ENCODE results near the gene ACSL6. TPM values are rescaled to one million over a fixed set of nuclear protein-coding genes. Genes with fewer than 3 reads are reported as not detected.

Gene ACSL6
- polyA plus RNA-seq, 3 donors from 2014 or later, result 2.0 to 3.1 (median 2.1) TPM

GRCh38 chr5:132019337-132019736 is 7.9 kb upstream of the ACSL6 start:
- no peak for DNase-seq
- peak overlapping the region in 4 of 6 donors; percentile 13 to 55 (median 35) for H3K27ac Mint-ChIP-seq

GRCh38 chr5:132017738-132018625 is 6.5 kb upstream of the ACSL6 start:
- H3K27me3 Mint-ChIP-seq (ENCODE audit: low read depth in 3 of 3), result peaks cover 4 to 9% (median 4%) of the 10 kb centered on the region in 3 donors
- peaks cover 38 to 49% of the 10 kb centered on the region in 2 donors for H3K4me1 Mint-ChIP-seq
- peak overlapping the region; percentile 33 to 59 (median 51) for H3K4me3 Mint-ChIP-seq
- peak overlapping the region in 5 of 6 donors; percentile 57 to 86 (median 80) for H3K27ac Mint-ChIP-seq
- DNase-seq, result peak; percentile 12 to 25 (median 19)
- H3K36me3 Mint-ChIP-seq, result no peaks in the 10 kb centered on the region
- H3K9me3 Mint-ChIP-seq, result no peaks in the 10 kb centered on the region

More at GRCh38 chr5:132019337-132019736, 7.9 kb upstream of the ACSL6 start:
- Mint-ChIP-seq H3K27me3 (ENCODE audit: low read depth in 3 of 3) (peaks cover 4 to 9% (median 4%) of the 10 kb centered on the region in 3 donors), H3K4me3 (peak overlapping the region in 1 of 5 donors; percentile 3), H3K4me1 (peaks cover 38 to 49% of the 10 kb centered on the region in 2 donors), H3K36me3 (no peaks in the 10 kb centered on the region), H3K9me3 (no peaks in the 10 kb centered on the region)

GRCh38 chr5:132017316-132017715 is 5.9 kb upstream of the ACSL6 start:
- Mint-ChIP-seq H3K4me3 (peak overlapping the region in 4 of 5 donors; percentile 33 to 59 (median 48)), H3K36me3 (no peaks in the 10 kb centered on the region), H3K9me3 (no peaks in the 10 kb centered on the region), H3K27ac (peak overlapping the region in 3 of 6 donors; percentile 44 to 80 (median 80)), H3K4me1 (peaks cover 41 to 53% of the 10 kb centered on the region in 2 donors), H3K27me3 (ENCODE audit: low read depth in 3 of 3) (peaks cover 4 to 9% (median 6%) of the 10 kb centered on the region in 3 donors)
- DNase-seq, result no peak

- Mint-ChIP-seq H3K4me3 (no peak overlapping the region), H3K27me3 (ENCODE audit: low read depth in 3 of 3) (peaks cover 4 to 13% (median 6%) of the 10 kb centered on the region in 3 donors), H3K27ac (peak overlapping the region in 1 of 6 donors; percentile 44), H3K4me1 (peaks cover 46 to 56% of the 10 kb centered on the region in 2 donors), H3K9me3 (no peaks in the 10 kb centered on the region), H3K36me3 (no peaks in the 10 kb centered on the region)
- DNase-seq, result no peak
Measured at GRCh38 chr5:132016721-132017250, 5.3 kb upstream of the ACSL6 start.

GRCh38 chr5:132013711-132014110 is 2.3 kb upstream of the ACSL6 start:
- Mint-ChIP-seq H3K27ac (no peak overlapping the region), H3K4me3 (peak overlapping the region in 3 of 5 donors; percentile 13 to 46 (median 31)), H3K9me3 (no peaks in the 10 kb centered on the region), H3K27me3 (ENCODE audit: low read depth in 3 of 3) (peaks cover 7 to 16% (median 13%) of the 10 kb centered on the region in 3 donors), H3K36me3 (no peaks in the 10 kb centered on the region), H3K4me1 (peaks cover 28 to 41% of the 10 kb centered on the region in 2 donors)
- no peak for DNase-seq

- no peak for DNase-seq
- Mint-ChIP-seq H3K27ac (no peak overlapping the region), H3K27me3 (ENCODE audit: low read depth in 3 of 3) (peaks cover 10 to 18% (median 14%) of the 10 kb centered on the region in 3 donors), H3K4me3 (peak overlapping the region in 3 of 5 donors; percentile 13 to 46 (median 31)), H3K9me3 (no peaks in the 10 kb centered on the region), H3K36me3 (no peaks in the 10 kb centered on the region), H3K4me1 (peaks cover 26 to 38% of the 10 kb centered on the region in 2 donors)
Measured at GRCh38 chr5:132013006-132013689, 1.7 kb upstream of the ACSL6 start.

GRCh38 chr5:132012371-132013005 is 1.0 kb upstream of the ACSL6 start:
- peaks cover 10 to 15% (median 14%) of the 10 kb centered on the region in 3 donors for H3K27me3 Mint-ChIP-seq (ENCODE audit: low read depth in 3 of 3)
- no peaks in the 10 kb centered on the region for H3K36me3 Mint-ChIP-seq
- peaks cover 22 to 32% of the 10 kb centered on the region in 2 donors for H3K4me1 Mint-ChIP-seq
- peak overlapping the region; percentile 61 to 74 (median 66) for H3K4me3 Mint-ChIP-seq
- peak overlapping the region in 3 of 6 donors; percentile 49 to 66 (median 61) for H3K27ac Mint-ChIP-seq
- no peaks in the 10 kb centered on the region for H3K9me3 Mint-ChIP-seq
- DNase-seq, result peak in 2 of 3 donors; percentile 14 to 20

- Mint-ChIP-seq H3K4me1 (peaks cover 17 to 19% of the 10 kb centered on the region in 2 donors), H3K27ac (peak overlapping the region in 3 of 6 donors; percentile 28 to 45 (median 36)), H3K27me3 (ENCODE audit: low read depth in 3 of 3) (peaks cover 10 to 16% (median 14%) of the 10 kb centered on the region in 3 donors)
Measured at GRCh38 chr5:132010989-132011621, 353 bp downstream of the ACSL6 start.

GRCh38 chr5:132010645-132010988 is 841 bp downstream of the ACSL6 start:
- peak overlapping the region; percentile 65 to 80 (median 72) for H3K4me3 Mint-ChIP-seq
- no peak for DNase-seq
- peaks cover 10 to 16% (median 12%) of the 10 kb centered on the region in 3 donors for H3K27me3 Mint-ChIP-seq (ENCODE audit: low read depth in 3 of 3)
- no peaks in the 10 kb centered on the region for H3K36me3 Mint-ChIP-seq
- H3K9me3 Mint-ChIP-seq, result no peaks in the 10 kb centered on the region
- H3K4me1 Mint-ChIP-seq, result peaks cover 17 to 19% of the 10 kb centered on the region in 2 donors
- H3K27ac Mint-ChIP-seq, result peak overlapping the region in 2 of 6 donors; percentile 36 to 45

More at GRCh38 chr5:132010989-132011621, 353 bp downstream of the ACSL6 start:
- peak overlapping the region; percentile 65 to 80 (median 72) for H3K4me3 Mint-ChIP-seq
- peak in 1 of 3 donors; percentile 5 for DNase-seq
- no peaks in the 10 kb centered on the region for H3K36me3 Mint-ChIP-seq
- H3K9me3 Mint-ChIP-seq, result no peaks in the 10 kb centered on the region

GRCh38 chr5:132009706-132010405 is 1.6 kb downstream of the ACSL6 start:
- H3K4me1 Mint-ChIP-seq, result peaks cover 17 to 19% of the 10 kb centered on the region in 2 donors

GRCh38 chr5:132008961-132009680 is 2.3 kb downstream of the ACSL6 start:
- Mint-ChIP-seq H3K27me3 (ENCODE audit: low read depth in 3 of 3) (peaks cover 10 to 16% (median 10%) of the 10 kb centered on the region in 3 donors), H3K36me3 (no peaks in the 10 kb centered on the region), H3K4me1 (peaks cover 17 to 19% of the 10 kb centered on the region in 2 donors), H3K27ac (peak overlapping the region in 1 of 6 donors; percentile 26), H3K9me3 (no peaks in the 10 kb centered on the region), H3K4me3 (no peak overlapping the region)
- no peak for DNase-seq

More at GRCh38 chr5:132009706-132010405, 1.6 kb downstream of the ACSL6 start:
- no peak overlapping the region for H3K27ac Mint-ChIP-seq
- H3K4me3 Mint-ChIP-seq, result peak overlapping the region; percentile 8 to 80 (median 72)
- H3K9me3 Mint-ChIP-seq, result no peaks in the 10 kb centered on the region
- H3K36me3 Mint-ChIP-seq, result no peaks in the 10 kb centered on the region
- DNase-seq, result no peak
- peaks cover 10 to 16% (median 10%) of the 10 kb centered on the region in 3 donors for H3K27me3 Mint-ChIP-seq (ENCODE audit: low read depth in 3 of 3)

GRCh38 chr5:132008163-132008473 is 3.3 kb downstream of the ACSL6 start:
- H3K27ac Mint-ChIP-seq, result no peak overlapping the region
- H3K4me1 Mint-ChIP-seq, result peaks cover 17 to 19% of the 10 kb centered on the region in 2 donors
- H3K36me3 Mint-ChIP-seq, result no peaks in the 10 kb centered on the region
- H3K9me3 Mint-ChIP-seq, result no peaks in the 10 kb centered on the region
- H3K4me3 Mint-ChIP-seq, result no peak overlapping the region
- H3K27me3 Mint-ChIP-seq (ENCODE audit: low read depth in 3 of 3), result peaks cover 10 to 16% (median 10%) of the 10 kb centered on the region in 3 donors
- DNase-seq, result no peak
